HCT116 (cell line): Measurements from ENCODE around the gene VPS41. TPM values are rescaled to one million over a fixed set of nuclear protein-coding genes. Genes with fewer than 3 reads are reported as not detected.

Experiments used
- ATAC-seq: fragments of 200-7000 bp; cut with Tn5 transposase; 2 replicates; pipeline ENCODE4 v1.9.1; 2020; ENCODE audit warnings: mild to moderate bottlenecking, moderate library complexity
- BruUV-seq: library from RNA; stranded (reverse); fragments of 400-500 nt; replicated peaks from 2 replicates; lab custom pipeline; 2021; lab: Mats Ljungman, UMichigan
- CTCF ChIA-PET: fragments of 300-600 bp; sonication (Branson Sonifier 250); formaldehyde crosslinking; loops from one replicate; lab custom pipeline; 2021; ENCODE audit warnings: antibody characterized with exemption; lab: Charles Lee
- POLR2A ChIA-PET: fragments of 300-600, 350-600 bp; sonication (Branson Sonifier 250); formaldehyde crosslinking; loops from one replicate; lab custom pipeline; 2021; ENCODE audit warnings: antibody characterized with exemption; lab: Charles Lee
- RAD21 ChIA-PET, 2 experiments: fragments of 300-600 bp; sonication (Branson Sonifier 250); formaldehyde crosslinking; loops; one replicate each; lab custom pipeline; 2023; ENCODE audit warnings: low total read pairs in 2 of 2; ENCODE audit not compliant: uncharacterized antibody in 2 of 2, unreplicated experiment in 2 of 2, low non-redundant PET in 1 of 2; lab: Charles Lee
- DNase-seq: peaks from one replicate; pipeline ENCODE4 v3.0.0-alpha.2; 2010; ENCODE audit warnings: low read depth, low spot score
- H2AFZ ChIP-seq: fragments of 200-600 bp; shearing (Covaris generic), sonication (generic); 2 replicates; pipeline ENCODE4 v1.6.1; 2017; ENCODE audit warnings: low read depth, mixed run types, mixed read lengths, antibody characterized with exemption, low read length; ENCODE audit not compliant: poor library complexity, severe bottlenecking
- H3K27ac ChIP-seq: 2 replicates; pipeline ENCODE4 v1.5.1; 2012; ENCODE audit warnings: low read depth, low read length
- H3K27me3 ChIP-seq: fragments of 200-600 bp; sonication (generic); 2 replicates; pipeline ENCODE4 v1.6.1; 2016; ENCODE audit warnings: mixed run types, low read length, mixed read lengths; ENCODE audit not compliant: insufficient read depth
- H3K36me3 ChIP-seq, 2 experiments: fragments of 200-500 bp in 1 of 2; fragments of 200-600 bp in 1 of 2; sonication (Bioruptor generic) in 1 of 2; sonication (generic) in 1 of 2; 2 replicates each; pipeline versions ENCODE4 v1.5.1 to v1.6.1; 2014 to 2016; ENCODE audit warnings: low read length in 2 of 2, inconsistent platforms in 1 of 2, mixed read lengths in 1 of 2, mixed run types in 1 of 2; ENCODE audit not compliant: insufficient read depth in 2 of 2, control insufficient read depth in 1 of 2
- H3K4me1 ChIP-seq, 2 experiments: fragments of 200-600 bp in 1 of 2; sonication (generic) in 1 of 2; 2 replicates each; pipeline versions ENCODE4 v1.5.1 to v1.6.1; 2012 to 2017; ENCODE audit warnings: low read length in 2 of 2, inconsistent platforms in 1 of 2, mild to moderate bottlenecking in 1 of 2, mixed read lengths in 1 of 2, mixed run types in 1 of 2, moderate library complexity in 1 of 2; ENCODE audit not compliant: insufficient read depth in 2 of 2, control insufficient read depth in 1 of 2
- H3K4me2 ChIP-seq: fragments of 200-600 bp; sonication (generic); 2 replicates; pipeline ENCODE4 v1.6.1; 2017; ENCODE audit warnings: mixed run types, low read length, mixed read lengths
- H3K4me3 ChIP-seq, 2 experiments: fragments of 200-600 bp in 1 of 2; sonication (generic) in 1 of 2; replicated peaks in 1 of 2; 2 replicates each; pipeline ENCODE4 v1.5.1; 2011 to 2016; ENCODE audit warnings: low read length in 2 of 2, control low read depth in 1 of 2, low read depth in 1 of 2, mild to moderate bottlenecking in 1 of 2, mixed read lengths in 1 of 2, mixed run types in 1 of 2
- H3K79me2 ChIP-seq: fragments of 200-600 bp; sonication (generic); 2 replicates; pipeline ENCODE4 v1.6.1; 2017; ENCODE audit warnings: mild to moderate bottlenecking, mixed run types, low read length, moderate library complexity, mixed read lengths; ENCODE audit not compliant: insufficient read depth
- H3K9ac ChIP-seq: fragments of 200-600 bp; sonication (generic); 2 replicates; pipeline ENCODE4 v1.6.1; 2016; ENCODE audit warnings: low read length, mixed read lengths
- H3K9me2 ChIP-seq: fragments of 200-600 bp; sonication (generic), shearing (Covaris generic); 2 replicates; pipeline ENCODE4 v1.6.1; 2017; ENCODE audit warnings: mixed run types, mild to moderate bottlenecking, moderate library complexity; ENCODE audit not compliant: insufficient read depth
- H3K9me3 ChIP-seq, 2 experiments: fragments of 200-500 bp in 1 of 2; fragments of 200-600 bp in 1 of 2; sonication (Bioruptor generic) in 1 of 2; sonication (generic) in 1 of 2; 2 replicates each; pipeline ENCODE4 v1.6.1; 2014 to 2017; ENCODE audit warnings: low read length in 2 of 2, mixed read lengths in 2 of 2, inconsistent platforms in 1 of 2, low read depth in 1 of 2, mild to moderate bottlenecking in 1 of 2, mixed run types in 1 of 2, moderate library complexity in 1 of 2; ENCODE audit not compliant: control insufficient read depth in 1 of 2, insufficient read depth in 1 of 2
- H4K20me1 ChIP-seq: fragments of 200-600 bp; sonication (generic), shearing (Covaris generic); 2 replicates; pipeline ENCODE4 v1.6.1; 2017; ENCODE audit warnings: mixed run types, mild to moderate bottlenecking, moderate library complexity; ENCODE audit not compliant: insufficient read depth
- CBX3 ChIP-seq: IDR thresholded peaks from 2 replicates; pipeline ENCODE4 v1.6.1; 2012; ENCODE audit warnings: low read depth
- CEBPB ChIP-seq: IDR thresholded peaks from 2 replicates; pipeline ENCODE4 v1.6.1; 2012; ENCODE audit warnings: low read depth
- EGR1 ChIP-seq: IDR thresholded peaks from 2 replicates; pipeline ENCODE4 v1.6.1; 2012; ENCODE audit warnings: low read depth
- EZH2 ChIP-seq: fragments of 200-600 bp; sonication (generic); IDR thresholded peaks from 2 replicates; pipeline ENCODE4 v1.6.1; 2017; ENCODE audit warnings: antibody characterized with exemption, mixed run types
- FOSL1 ChIP-seq: IDR thresholded peaks from 2 replicates; pipeline ENCODE4 v1.6.1; 2012; ENCODE audit warnings: low read depth
- JUND ChIP-seq: IDR thresholded peaks from 2 replicates; pipeline ENCODE4 v1.6.1; 2012
- RAD21 ChIP-seq: IDR thresholded peaks from 2 replicates; pipeline ENCODE4 v1.6.1; 2012; ENCODE audit warnings: low read depth, mild to moderate bottlenecking
- SP1 ChIP-seq: IDR thresholded peaks from 2 replicates; pipeline ENCODE4 v1.6.1; 2012; ENCODE audit warnings: low read depth
- SRF ChIP-seq: IDR thresholded peaks from 2 replicates; pipeline ENCODE4 v1.6.1; 2012; ENCODE audit warnings: low read depth
- TCF7L2 ChIP-seq: IDR thresholded peaks from 2 replicates; pipeline ENCODE4 v1.7.0; 2011; ENCODE audit warnings: borderline replicate concordance, inconsistent platforms; ENCODE audit not compliant: insufficient read depth, insufficient read length; ENCODE audit errors: extremely low read depth
- YY1 ChIP-seq: IDR thresholded peaks from 2 replicates; pipeline ENCODE4 v1.6.1; 2011; ENCODE audit warnings: low read length, low read depth, moderate library complexity, mild to moderate bottlenecking; ENCODE audit not compliant: insufficient replicate concordance; ENCODE audit errors: extremely low read depth
- ZFX ChIP-seq: fragments of 450-650 bp; IDR thresholded peaks from 2 replicates; pipeline ENCODE4 v1.6.1; 2017
- intact Hi-C: fragments of 100-400 bp; cut with micrococcal nuclease; formaldehyde crosslinking; loops from 2 replicates; pipeline ENCODE4 v1.10.0; 2022
- total RNA-seq: library from RNA; stranded (reverse); gene quantifications from one replicate; pipeline ENCODE4 v1.2.1, GENCODE V29; 2021; ENCODE audit not compliant: unreplicated experiment
- TF ChIP-seq, protein P1 (sequence below): IDR thresholded peaks from 2 replicates; pipeline ENCODE4 v1.6.1; 2011; ENCODE audit warnings: mild to moderate bottlenecking, low read length, moderate library complexity; ENCODE audit not compliant: insufficient replicate concordance; ENCODE audit errors: extremely low read depth
- TF ChIP-seq, protein P2 (sequence below): IDR thresholded peaks from 2 replicates; pipeline ENCODE4 v1.6.1; 2012; ENCODE audit warnings: low read depth
- TF ChIP-seq, protein P3 (sequence below): IDR thresholded peaks from 2 replicates; pipeline ENCODE4 v1.6.1; 2012
- TF ChIP-seq, protein P4 (sequence below): IDR thresholded peaks from 2 replicates; pipeline ENCODE4 v1.6.1; 2012

Gene VPS41
- total RNA-seq, 1 experiment from 2014 or later: 72.2 TPM

DNA sequence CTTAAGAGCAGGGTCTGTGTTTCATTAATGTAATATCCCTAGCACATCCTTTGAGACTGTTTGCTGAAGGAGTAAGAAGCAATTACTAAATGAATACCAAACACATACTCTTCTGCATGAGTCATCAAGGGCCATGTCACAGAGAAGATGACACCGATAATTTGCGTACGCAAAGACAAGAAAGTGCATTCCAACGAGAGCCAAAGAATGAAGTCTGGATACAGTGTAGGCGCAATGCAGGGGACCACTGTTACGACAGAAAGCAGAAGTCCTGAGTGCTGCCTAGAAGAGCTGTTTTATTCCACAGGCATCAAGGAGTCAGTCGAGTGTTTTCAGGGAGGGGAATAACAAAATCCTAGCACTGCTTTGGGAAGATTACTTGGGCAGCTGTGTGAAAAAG is 62.7 kb downstream of the VPS41 start:
- ChIA-PET POLR2A (no interaction called here), RAD21 (no interaction called here)
- no TSS peak for BruUV-seq
- Histone ChIP-seq H3K27ac (no peak overlapping the region), H4K20me1 (no peaks in the 10 kb centered on the region), H3K4me3 (no peak overlapping the region), H2AFZ (no peak overlapping the region), H3K9ac (no peak overlapping the region), H3K27me3 (no peaks in the 10 kb centered on the region), H3K9me3 (no peaks in the 10 kb centered on the region), H3K4me1 (peaks cover 0 to 9% of the 10 kb centered on the region in 2 experiments; a peak in 2 of 4 replicates)
- no peak for DNase-seq
- intact Hi-C loops: no loop called here
- TF ChIP-seq JUND: peak; percentile 32; the same call in 1 of the 2 replicates
- TF ChIP-seq, protein P1, sequence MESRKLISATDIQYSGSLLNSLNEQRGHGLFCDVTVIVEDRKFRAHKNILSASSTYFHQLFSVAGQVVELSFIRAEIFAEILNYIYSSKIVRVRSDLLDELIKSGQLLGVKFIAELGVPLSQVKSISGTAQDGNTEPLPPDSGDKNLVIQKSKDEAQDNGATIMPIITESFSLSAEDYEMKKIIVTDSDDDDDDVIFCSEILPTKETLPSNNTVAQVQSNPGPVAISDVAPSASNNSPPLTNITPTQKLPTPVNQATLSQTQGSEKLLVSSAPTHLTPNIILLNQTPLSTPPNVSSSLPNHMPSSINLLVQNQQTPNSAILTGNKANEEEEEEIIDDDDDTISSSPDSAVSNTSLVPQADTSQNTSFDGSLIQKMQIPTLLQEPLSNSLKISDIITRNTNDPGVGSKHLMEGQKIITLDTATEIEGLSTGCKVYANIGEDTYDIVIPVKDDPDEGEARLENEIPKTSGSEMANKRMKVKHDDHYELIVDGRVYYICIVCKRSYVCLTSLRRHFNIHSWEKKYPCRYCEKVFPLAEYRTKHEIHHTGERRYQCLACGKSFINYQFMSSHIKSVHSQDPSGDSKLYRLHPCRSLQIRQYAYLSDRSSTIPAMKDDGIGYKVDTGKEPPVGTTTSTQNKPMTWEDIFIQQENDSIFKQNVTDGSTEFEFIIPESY: no peak
- TF ChIP-seq, all 23 proteins: peak for 1
- H3K36me3 ChIP-seq: no peaks in the 10 kb centered on the region
- CTCF ChIA-PET: no interaction called here
- H3K4me2 ChIP-seq: peak overlapping the region; percentile 28
- no peaks in the 10 kb centered on the region for H3K79me2 ChIP-seq
- no peaks in the 10 kb centered on the region for H3K9me2 ChIP-seq
- ATAC-seq: peak; percentile 69; the same call in 1 of the 2 replicates

DNA sequence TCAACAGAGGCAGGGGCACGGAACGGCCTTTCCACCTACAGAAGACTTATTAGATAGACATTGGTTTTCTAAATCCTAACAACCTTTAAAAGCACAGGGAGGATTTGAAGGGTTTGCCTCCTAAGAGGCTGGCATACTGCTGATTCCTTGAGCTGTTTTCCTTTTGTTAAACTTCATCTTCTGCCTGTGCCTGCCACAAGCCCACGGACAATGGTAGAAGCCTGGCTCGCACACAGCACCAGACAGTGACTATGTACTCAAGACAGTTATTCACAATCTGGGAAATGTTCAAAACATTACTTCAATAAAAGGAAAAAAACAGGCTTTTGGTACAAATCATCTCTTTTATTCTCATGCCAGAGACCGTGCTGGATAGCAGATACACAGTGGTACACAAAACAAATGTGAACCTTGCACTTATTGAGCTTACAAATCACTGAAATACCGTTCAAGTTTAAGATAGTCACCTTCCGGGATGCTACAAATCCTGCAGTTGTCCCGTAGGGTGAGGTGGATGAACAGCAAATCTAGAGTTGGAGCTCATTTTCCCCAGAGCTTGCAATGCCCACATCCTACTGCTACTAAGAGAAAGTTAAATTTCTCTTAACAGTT is 63.9 kb downstream of the VPS41 start:
- RAD21 ChIA-PET: no interaction called here
- DNase-seq (no peak), ATAC-seq (no peak)
- no peaks in the 10 kb centered on the region for H3K79me2 ChIP-seq
- H3K27ac ChIP-seq: no peak overlapping the region
- H3K9me2 ChIP-seq: no peaks in the 10 kb centered on the region
- no peaks in the 10 kb centered on the region for H4K20me1 ChIP-seq
- H3K9ac ChIP-seq: no peak overlapping the region
- H3K36me3 ChIP-seq: no peaks in the 10 kb centered on the region
- intact Hi-C loops: no loop called here
- no peaks in the 10 kb centered on the region for H3K27me3 ChIP-seq
- H3K4me3 ChIP-seq: no peak overlapping the region
- H2AFZ ChIP-seq: no peak overlapping the region
- POLR2A ChIA-PET: no interaction called here
- BruUV-seq: no TSS peak
- peaks cover 0 to 9% of the 10 kb centered on the region in 2 experiments; a peak in 2 of 4 replicates for H3K4me1 ChIP-seq
- no peak overlapping the region for H3K4me2 ChIP-seq
- CTCF ChIA-PET: no interaction called here
- H3K9me3 ChIP-seq: no peaks in the 10 kb centered on the region
- TF ChIP-seq FOSL1 (no peak), SRF (no peak), EGR1 (no peak), ZFX (no peak), EZH2 (no peak), SP1 (no peak), CBX3 (no peak), YY1 (no peak), CEBPB (no peak), RAD21 (no peak), TCF7L2 (no peak)
- TF ChIP-seq, protein P2, sequence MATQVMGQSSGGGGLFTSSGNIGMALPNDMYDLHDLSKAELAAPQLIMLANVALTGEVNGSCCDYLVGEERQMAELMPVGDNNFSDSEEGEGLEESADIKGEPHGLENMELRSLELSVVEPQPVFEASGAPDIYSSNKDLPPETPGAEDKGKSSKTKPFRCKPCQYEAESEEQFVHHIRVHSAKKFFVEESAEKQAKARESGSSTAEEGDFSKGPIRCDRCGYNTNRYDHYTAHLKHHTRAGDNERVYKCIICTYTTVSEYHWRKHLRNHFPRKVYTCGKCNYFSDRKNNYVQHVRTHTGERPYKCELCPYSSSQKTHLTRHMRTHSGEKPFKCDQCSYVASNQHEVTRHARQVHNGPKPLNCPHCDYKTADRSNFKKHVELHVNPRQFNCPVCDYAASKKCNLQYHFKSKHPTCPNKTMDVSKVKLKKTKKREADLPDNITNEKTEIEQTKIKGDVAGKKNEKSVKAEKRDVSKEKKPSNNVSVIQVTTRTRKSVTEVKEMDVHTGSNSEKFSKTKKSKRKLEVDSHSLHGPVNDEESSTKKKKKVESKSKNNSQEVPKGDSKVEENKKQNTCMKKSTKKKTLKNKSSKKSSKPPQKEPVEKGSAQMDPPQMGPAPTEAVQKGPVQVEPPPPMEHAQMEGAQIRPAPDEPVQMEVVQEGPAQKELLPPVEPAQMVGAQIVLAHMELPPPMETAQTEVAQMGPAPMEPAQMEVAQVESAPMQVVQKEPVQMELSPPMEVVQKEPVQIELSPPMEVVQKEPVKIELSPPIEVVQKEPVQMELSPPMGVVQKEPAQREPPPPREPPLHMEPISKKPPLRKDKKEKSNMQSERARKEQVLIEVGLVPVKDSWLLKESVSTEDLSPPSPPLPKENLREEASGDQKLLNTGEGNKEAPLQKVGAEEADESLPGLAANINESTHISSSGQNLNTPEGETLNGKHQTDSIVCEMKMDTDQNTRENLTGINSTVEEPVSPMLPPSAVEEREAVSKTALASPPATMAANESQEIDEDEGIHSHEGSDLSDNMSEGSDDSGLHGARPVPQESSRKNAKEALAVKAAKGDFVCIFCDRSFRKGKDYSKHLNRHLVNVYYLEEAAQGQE: no peak
- TF ChIP-seq, protein P3, sequence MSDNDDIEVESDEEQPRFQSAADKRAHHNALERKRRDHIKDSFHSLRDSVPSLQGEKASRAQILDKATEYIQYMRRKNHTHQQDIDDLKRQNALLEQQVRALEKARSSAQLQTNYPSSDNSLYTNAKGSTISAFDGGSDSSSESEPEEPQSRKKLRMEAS: no peak
- TF ChIP-seq, protein P4, sequence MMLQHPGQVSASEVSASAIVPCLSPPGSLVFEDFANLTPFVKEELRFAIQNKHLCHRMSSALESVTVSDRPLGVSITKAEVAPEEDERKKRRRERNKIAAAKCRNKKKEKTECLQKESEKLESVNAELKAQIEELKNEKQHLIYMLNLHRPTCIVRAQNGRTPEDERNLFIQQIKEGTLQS: no peak
